Measurements from ENCODE around the gene CLCN4.

DNA sequence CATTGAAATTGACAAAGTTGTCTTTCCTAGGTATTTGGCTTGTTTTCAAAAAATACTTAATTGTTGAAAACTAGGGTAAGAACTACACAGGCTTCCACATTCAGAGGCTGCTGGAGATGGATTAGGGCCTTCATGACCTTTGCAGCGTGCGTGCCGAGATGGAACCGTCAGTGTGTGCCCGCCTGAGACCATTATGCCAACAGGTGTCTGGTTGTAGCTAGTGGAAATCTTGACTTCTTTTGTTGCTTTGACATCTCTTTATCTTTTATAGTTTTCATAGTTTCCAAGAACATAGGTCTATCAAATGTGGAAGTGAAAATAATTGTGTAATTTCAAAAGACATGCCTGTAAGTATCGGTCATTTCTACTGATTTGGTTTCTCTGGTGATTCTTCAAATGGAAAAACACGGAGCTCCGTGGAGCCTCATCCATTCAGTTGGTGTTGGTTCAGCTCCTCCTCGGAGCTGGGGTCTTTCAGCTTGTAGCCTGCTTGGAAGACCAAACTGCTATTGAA lies 38.9 kb upstream of the CLCN4 start:
- no peak for TF ChIP-seq EZH2 (IDR thresholded peaks at IDR 0.05; ENCODE audit: borderline replicate concordance, insufficient read depth, low read depth, low read length, poor library complexity, severe bottlenecking)
- TF ChIP-seq, protein P1, sequence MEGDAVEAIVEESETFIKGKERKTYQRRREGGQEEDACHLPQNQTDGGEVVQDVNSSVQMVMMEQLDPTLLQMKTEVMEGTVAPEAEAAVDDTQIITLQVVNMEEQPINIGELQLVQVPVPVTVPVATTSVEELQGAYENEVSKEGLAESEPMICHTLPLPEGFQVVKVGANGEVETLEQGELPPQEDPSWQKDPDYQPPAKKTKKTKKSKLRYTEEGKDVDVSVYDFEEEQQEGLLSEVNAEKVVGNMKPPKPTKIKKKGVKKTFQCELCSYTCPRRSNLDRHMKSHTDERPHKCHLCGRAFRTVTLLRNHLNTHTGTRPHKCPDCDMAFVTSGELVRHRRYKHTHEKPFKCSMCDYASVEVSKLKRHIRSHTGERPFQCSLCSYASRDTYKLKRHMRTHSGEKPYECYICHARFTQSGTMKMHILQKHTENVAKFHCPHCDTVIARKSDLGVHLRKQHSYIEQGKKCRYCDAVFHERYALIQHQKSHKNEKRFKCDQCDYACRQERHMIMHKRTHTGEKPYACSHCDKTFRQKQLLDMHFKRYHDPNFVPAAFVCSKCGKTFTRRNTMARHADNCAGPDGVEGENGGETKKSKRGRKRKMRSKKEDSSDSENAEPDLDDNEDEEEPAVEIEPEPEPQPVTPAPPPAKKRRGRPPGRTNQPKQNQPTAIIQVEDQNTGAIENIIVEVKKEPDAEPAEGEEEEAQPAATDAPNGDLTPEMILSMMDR (IDR thresholded peaks at IDR 0.05): no peak
